ENCODE results near the gene VIL1.

DNA sequence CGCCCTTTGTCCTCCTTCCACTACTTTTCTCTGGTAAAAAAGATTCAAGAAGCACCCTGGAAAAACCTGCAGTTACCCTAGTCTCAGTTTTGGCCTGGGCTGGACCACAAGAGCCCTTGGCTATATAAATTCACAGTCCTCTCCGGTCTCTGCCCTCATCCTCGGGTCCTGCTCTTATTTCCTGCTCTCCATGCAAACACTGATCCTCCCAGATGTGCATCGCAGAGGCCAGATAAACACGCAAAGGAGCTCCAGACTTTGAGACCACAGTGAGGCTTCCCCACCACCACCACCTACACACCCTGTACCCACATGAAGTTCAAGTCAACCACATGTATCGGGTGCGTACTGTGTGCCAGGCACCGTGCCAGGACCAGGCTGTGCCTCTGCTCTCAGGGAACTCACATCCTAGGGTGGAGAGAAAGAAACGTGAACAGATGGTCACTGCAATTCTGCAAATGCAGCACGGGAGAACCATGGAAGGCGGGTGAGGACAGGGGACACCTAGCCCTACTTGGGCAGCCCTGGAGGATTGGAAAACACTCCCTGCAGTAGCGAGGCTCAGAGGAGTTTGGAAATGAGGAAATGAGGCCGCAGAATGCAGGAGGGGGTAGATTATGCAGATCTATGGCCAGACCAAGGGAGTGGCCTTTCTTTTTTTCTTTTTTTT lies 11.8 kb upstream of the VIL1 start:
- TF ChIP-seq, protein P1, sequence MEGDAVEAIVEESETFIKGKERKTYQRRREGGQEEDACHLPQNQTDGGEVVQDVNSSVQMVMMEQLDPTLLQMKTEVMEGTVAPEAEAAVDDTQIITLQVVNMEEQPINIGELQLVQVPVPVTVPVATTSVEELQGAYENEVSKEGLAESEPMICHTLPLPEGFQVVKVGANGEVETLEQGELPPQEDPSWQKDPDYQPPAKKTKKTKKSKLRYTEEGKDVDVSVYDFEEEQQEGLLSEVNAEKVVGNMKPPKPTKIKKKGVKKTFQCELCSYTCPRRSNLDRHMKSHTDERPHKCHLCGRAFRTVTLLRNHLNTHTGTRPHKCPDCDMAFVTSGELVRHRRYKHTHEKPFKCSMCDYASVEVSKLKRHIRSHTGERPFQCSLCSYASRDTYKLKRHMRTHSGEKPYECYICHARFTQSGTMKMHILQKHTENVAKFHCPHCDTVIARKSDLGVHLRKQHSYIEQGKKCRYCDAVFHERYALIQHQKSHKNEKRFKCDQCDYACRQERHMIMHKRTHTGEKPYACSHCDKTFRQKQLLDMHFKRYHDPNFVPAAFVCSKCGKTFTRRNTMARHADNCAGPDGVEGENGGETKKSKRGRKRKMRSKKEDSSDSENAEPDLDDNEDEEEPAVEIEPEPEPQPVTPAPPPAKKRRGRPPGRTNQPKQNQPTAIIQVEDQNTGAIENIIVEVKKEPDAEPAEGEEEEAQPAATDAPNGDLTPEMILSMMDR (conservative IDR thresholded peaks at IDR 0.05; ENCODE audit: low read depth, low read length), result no peak
- TF ChIP-seq SMC3 (IDR thresholded peaks at IDR 0.05; ENCODE audit: low read depth, low read length), result no peak
- TF ChIP-seq POLR2A (IDR thresholded peaks at IDR 0.05; ENCODE audit: low read depth, low read length), result no peak; the same call in 1 of the 2 replicates
- no peak for TF ChIP-seq CEBPB (IDR thresholded peaks at IDR 0.05; ENCODE audit: low read depth, low read length)
- TF ChIP-seq FOS (IDR thresholded peaks at IDR 0.05; ENCODE audit: low read depth, low read length), result no peak
- no peak for TF ChIP-seq RFX5 (IDR thresholded peaks at IDR 0.05; ENCODE audit: low read depth, low read length)
- no peak for TF ChIP-seq CHD1 (IDR thresholded peaks at IDR 0.05; ENCODE audit: low read depth, low read length)
- no peak for TF ChIP-seq RAD21 (IDR thresholded peaks at IDR 0.05; ENCODE audit: low read length)
- no peak for TF ChIP-seq MAFK (IDR thresholded peaks at IDR 0.05; ENCODE audit: low read depth, low read length)
